Mucosa of rectum (tissue), 2 donors: Measurements from ENCODE around the gene PRICKLE1.
A peak's percentile ranks its signal among the peaks of the same experiment; 100 is the strongest.

Source experiments
- H3K27ac ChIP-seq, 2 donors: one replicate each; pipeline ENCODE4 v1.7.0; 2013; ENCODE audit warnings: inconsistent platforms in 2 of 2, low read depth in 2 of 2, low read length in 2 of 2
- H3K27me3 ChIP-seq, 2 donors: one replicate each; pipeline ENCODE4 v1.7.0; 2013; ENCODE audit warnings: low read length in 2 of 2; ENCODE audit not compliant: control insufficient read depth in 2 of 2, insufficient read depth in 2 of 2
- H3K36me3 ChIP-seq, 2 donors: one replicate each; pipeline ENCODE4 v1.7.0; 2013; ENCODE audit warnings: low read length in 2 of 2; ENCODE audit not compliant: control insufficient read depth in 2 of 2, insufficient read depth in 2 of 2
- H3K4me1 ChIP-seq, 2 donors: one replicate each; pipeline ENCODE4 v1.7.0; 2013; ENCODE audit warnings: low read length in 2 of 2, mild to moderate bottlenecking in 1 of 2; ENCODE audit not compliant: control insufficient read depth in 2 of 2, insufficient read depth in 2 of 2
- H3K4me3 ChIP-seq, 2 donors: one replicate each; pipeline ENCODE4 v1.7.0; 2013; ENCODE audit warnings: low read length in 2 of 2
- H3K9ac ChIP-seq, 2 donors: one replicate each; pipeline ENCODE4 v1.7.0; 2013; ENCODE audit warnings: low read length in 2 of 2, low read depth in 1 of 2, mild to moderate bottlenecking in 1 of 2
- H3K9me3 ChIP-seq, 2 donors: one replicate each; pipeline ENCODE4 v1.7.0; 2013; ENCODE audit warnings: low read length in 2 of 2; ENCODE audit not compliant: control insufficient read depth in 2 of 2
- donor health status: healthy.
- donor health status: Normal muscosa, but diverticular disease.

Gene PRICKLE1

DNA sequence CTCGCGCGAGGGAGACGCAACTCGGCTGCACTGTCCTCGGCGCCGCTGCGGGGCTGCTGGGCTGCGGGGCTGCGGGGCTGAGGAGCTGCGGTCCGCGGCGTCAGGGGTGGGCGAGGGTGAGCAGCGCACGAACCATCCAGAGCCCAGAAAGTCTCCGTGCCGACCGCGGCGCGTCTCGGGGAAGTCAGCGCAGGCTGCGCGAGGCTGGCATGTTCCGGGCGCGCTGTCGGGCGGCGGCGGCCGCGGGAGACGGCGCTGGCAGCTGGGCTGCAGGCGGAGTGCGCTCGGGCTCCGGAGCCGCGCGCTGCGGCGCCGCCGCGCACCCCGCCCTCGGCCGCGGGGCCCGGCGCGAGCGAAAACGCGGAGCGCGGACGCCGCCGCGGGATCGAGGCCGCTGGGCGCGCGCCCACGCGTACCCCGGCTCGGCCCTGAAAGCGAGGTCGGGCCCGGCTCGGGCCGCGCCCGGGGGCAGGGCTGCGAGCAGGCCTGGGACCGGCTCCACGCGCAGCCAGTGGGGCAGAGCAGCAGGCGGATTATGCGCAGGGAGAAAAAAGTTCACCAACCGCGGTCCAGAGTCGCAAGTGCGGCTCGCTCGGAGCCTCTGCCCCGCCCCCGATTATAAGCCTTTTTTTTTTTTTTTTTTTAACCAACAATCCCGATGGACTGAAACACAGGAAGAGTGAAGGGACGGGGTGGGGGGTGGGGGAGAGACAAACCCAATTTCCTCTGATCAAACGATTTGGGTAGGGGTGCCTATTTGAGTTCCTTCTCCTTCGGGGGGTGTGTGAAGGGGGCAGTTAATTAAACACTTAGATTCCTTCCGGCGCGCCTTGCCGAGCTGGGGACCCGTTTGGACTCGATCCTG is at the start of gene PRICKLE1:
Gene PRICKLE1, minus strand, starts transcription at position 282 of the 865 bp plus-strand sequence. CDS start 117,230 bp downstream, outside the sequence.
- H3K36me3 ChIP-seq = no peaks in the 10 kb centered on the region
- H3K9ac ChIP-seq = peak within 1 kb of the TSS; percentile 18 to 40
- peaks cover 34 to 42% of the 10 kb centered on the region in 2 donors for H3K27me3 ChIP-seq
- no peaks in the 10 kb centered on the region for H3K9me3 ChIP-seq
- H3K4me3 ChIP-seq = peak within 1 kb of the TSS; percentile 65 to 71
- H3K27ac ChIP-seq = peak within 1 kb of the TSS in 1 of 2 donors; percentile 35
- peaks cover 7 to 24% of the 10 kb centered on the region in 2 donors for H3K4me1 ChIP-seq

- no peaks in the 10 kb centered on the region for H3K36me3 ChIP-seq
- no peaks in the 10 kb centered on the region for H3K9me3 ChIP-seq
- no peak overlapping the region for H3K9ac ChIP-seq
- no peaks in the 10 kb centered on the region for H3K27me3 ChIP-seq
- H3K4me1 ChIP-seq = no peaks in the 10 kb centered on the region
- no peak overlapping the region for H3K4me3 ChIP-seq
- no peak overlapping the region for H3K27ac ChIP-seq
Observed at GRCh38 chr12:42638697-42639096, 49.2 kb upstream of the PRICKLE1 start.

- Histone ChIP-seq H3K36me3 (no peaks in the 10 kb centered on the region), H3K27ac (no peak overlapping the region), H3K4me1 (no peaks in the 10 kb centered on the region), H3K27me3 (no peaks in the 10 kb centered on the region), H3K9ac (no peak overlapping the region), H3K4me3 (no peak overlapping the region), H3K9me3 (no peaks in the 10 kb centered on the region)
Observed at GRCh38 chr12:42638011-42638410, 48.5 kb upstream of the PRICKLE1 start.

DNA sequence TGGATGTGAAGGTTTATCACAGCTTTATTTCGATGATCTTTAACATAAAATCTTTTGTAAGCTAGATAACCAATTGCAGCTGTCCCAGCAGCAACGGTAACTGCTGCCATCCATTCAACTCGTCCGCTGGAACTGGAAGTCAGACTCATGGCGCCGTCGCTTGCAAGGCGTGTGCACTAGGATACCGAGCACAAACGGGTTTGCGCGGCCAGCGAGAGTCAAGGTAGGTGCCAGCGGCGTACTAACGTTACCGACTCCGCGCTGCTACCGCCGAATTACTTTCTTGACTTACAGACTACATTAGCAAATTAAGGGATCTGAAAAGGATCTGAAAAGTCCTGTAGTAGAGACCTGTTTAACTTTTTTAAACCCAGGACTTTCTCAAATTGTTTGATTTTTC is 47.4 kb upstream of the PRICKLE1 start:
- no peak overlapping the region for H3K4me3 ChIP-seq
- H3K9ac ChIP-seq = no peak overlapping the region
- no peaks in the 10 kb centered on the region for H3K27me3 ChIP-seq
- no peaks in the 10 kb centered on the region for H3K4me1 ChIP-seq
- H3K27ac ChIP-seq = no peak overlapping the region
- no peaks in the 10 kb centered on the region for H3K9me3 ChIP-seq
- H3K36me3 ChIP-seq = no peaks in the 10 kb centered on the region

GRCh38 chr12:42633594-42633993 is 44.0 kb upstream of the PRICKLE1 start:
- H3K4me1 ChIP-seq = no peaks in the 10 kb centered on the region
- no peaks in the 10 kb centered on the region for H3K36me3 ChIP-seq
- H3K9ac ChIP-seq = no peak overlapping the region
- H3K9me3 ChIP-seq = no peaks in the 10 kb centered on the region
- H3K27me3 ChIP-seq = no peaks in the 10 kb centered on the region
- no peak overlapping the region for H3K4me3 ChIP-seq
- no peak overlapping the region for H3K27ac ChIP-seq

- Histone ChIP-seq H3K4me1 (no peaks in the 10 kb centered on the region), H3K9me3 (no peaks in the 10 kb centered on the region), H3K36me3 (no peaks in the 10 kb centered on the region), H3K27ac (no peak overlapping the region), H3K27me3 (no peaks in the 10 kb centered on the region), H3K4me3 (no peak overlapping the region), H3K9ac (no peak overlapping the region)
Observed at GRCh38 chr12:42631513-42631912, 42.0 kb upstream of the PRICKLE1 start.

DNA sequence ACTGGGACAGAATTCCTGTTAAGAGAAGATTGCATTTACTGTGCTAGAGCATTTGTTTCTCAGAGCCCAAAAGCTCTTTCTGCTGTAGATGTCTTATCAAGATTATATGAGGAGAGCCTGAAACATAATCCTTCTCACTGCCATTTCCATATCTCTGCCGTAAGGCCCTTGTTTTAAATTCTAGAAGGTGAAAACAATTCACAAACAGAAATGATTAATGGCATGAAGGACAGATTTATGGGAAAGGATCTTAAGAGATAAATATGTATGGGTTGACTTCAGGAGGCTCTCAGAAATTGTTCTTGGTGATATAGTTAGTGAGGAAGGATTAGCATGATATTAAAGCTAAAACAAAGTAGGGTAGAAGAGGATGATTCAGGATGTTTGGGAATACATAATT is 40.8 kb upstream of the PRICKLE1 start:
- H3K9ac ChIP-seq = no peak overlapping the region
- no peak overlapping the region for H3K4me3 ChIP-seq
- H3K4me1 ChIP-seq = no peaks in the 10 kb centered on the region
- H3K27me3 ChIP-seq = no peaks in the 10 kb centered on the region
- H3K27ac ChIP-seq = no peak overlapping the region
- H3K9me3 ChIP-seq = no peaks in the 10 kb centered on the region
- no peaks in the 10 kb centered on the region for H3K36me3 ChIP-seq

DNA sequence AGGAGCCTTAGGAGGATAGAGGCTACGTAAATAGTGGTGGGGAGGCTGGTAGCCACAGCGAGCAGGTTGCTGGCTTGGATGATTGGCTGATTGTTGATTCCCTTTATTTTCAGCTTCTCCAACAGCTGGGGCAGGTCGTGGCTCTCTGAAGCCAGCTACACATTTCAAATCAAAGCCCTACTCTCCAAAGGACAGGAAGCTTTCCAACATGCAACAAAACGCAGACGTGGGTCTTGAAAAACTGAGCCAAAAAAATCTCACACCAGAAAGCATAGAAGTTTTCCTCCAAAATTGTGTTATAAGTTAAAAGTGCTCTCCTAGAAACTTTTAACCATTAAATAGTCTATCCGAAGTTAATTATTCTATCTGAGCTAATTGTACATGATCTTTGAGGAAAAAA is 37.6 kb upstream of the PRICKLE1 start:
- no peaks in the 10 kb centered on the region for H3K4me1 ChIP-seq
- H3K4me3 ChIP-seq = no peak overlapping the region
- H3K27ac ChIP-seq = no peak overlapping the region
- no peaks in the 10 kb centered on the region for H3K27me3 ChIP-seq
- no peaks in the 10 kb centered on the region for H3K36me3 ChIP-seq
- no peaks in the 10 kb centered on the region for H3K9me3 ChIP-seq
- H3K9ac ChIP-seq = no peak overlapping the region

DNA sequence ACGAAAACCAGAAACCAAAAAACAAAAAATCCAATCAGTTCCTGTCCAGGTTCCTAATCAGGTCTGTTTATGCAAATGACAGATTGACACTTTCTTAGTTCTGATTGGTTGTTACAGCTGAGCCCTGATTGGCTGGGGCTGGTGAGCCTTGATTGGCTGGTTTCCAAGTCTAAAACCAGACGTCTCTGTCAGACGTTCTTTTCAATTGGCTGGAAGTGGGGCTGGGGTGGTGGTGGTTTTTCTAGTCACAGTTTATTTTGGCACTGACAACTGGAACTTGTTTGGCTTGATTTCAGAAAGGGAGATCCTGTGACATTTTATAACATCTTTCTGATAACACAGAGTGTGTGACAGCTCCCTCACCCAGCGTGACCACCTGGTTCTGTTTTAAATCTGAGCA is 36.1 kb upstream of the PRICKLE1 start:
- Histone ChIP-seq H3K4me1 (no peaks in the 10 kb centered on the region), H3K9me3 (no peaks in the 10 kb centered on the region), H3K27ac (no peak overlapping the region), H3K36me3 (no peaks in the 10 kb centered on the region), H3K27me3 (no peaks in the 10 kb centered on the region), H3K9ac (no peak overlapping the region), H3K4me3 (no peak overlapping the region)

DNA sequence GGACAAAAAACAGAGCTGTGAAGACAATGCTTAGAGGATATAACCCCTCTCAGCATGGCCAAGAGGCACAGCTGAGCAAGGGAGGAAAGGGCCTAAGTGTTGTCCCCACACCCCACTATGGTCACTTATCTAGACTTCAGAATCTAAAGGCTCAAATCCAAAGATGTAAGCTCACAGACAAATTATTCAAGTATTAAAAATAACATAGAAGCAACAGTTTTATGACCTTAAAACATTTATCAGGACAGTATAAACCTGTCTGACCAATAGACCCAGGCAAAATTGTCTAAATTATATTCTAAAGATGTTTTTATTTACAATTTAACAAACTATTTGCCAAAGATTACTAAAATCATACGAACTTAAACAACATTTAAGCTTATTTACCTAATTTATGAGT is 28.1 kb upstream of the PRICKLE1 start:
- Histone ChIP-seq H3K9me3 (peaks cover 4 to 11% of the 10 kb centered on the region in 2 donors), H3K27me3 (no peaks in the 10 kb centered on the region)

More for the DNA sequence above, 28.1 kb upstream of the PRICKLE1 start:
- H3K9ac ChIP-seq = no peak overlapping the region
- H3K4me1 ChIP-seq = no peaks in the 10 kb centered on the region
- no peak overlapping the region for H3K27ac ChIP-seq
- H3K36me3 ChIP-seq = no peaks in the 10 kb centered on the region
- no peak overlapping the region for H3K4me3 ChIP-seq
